Naive thymus-derived CD4-positive, alpha-beta T cell (primary cell): ENCODE results near the gene LMOD2. TPM values are rescaled to one million over a fixed set of nuclear protein-coding genes. Genes with fewer than 3 reads are reported as not detected.
"Not testable (repeated sequence)": the region's sequence is repeated elsewhere in the genome, so short reads cannot be mapped to it uniquely, and the experiment has no call there.

ENCODE experiments used
- ATAC-seq: fragments of 150-1000 bp; cut with Tn5 transposase; 2 replicates; pipeline ENCODE4 v1.10.0; 2021; ENCODE audit warnings: mild to moderate bottlenecking, moderate library complexity
- CTCF ChIA-PET: fragments of 350-600 bp; sonication (Branson Sonifier 250); formaldehyde crosslinking; loops from one replicate; lab custom pipeline; 2021; ENCODE audit warnings: antibody characterized with exemption; lab: Charles Lee
- POLR2A ChIA-PET: fragments of 350-600 bp; sonication (Branson Sonifier 250); formaldehyde crosslinking; loops from one replicate; lab custom pipeline; 2021; ENCODE audit warnings: antibody characterized with exemption, inconsistent platforms; lab: Charles Lee
- DNase-seq, 9 donors: peaks; one replicate each; pipeline versions ENCODE4 v3.0.0 to v3.0.0-alpha.2; 2020 to 2022; ENCODE audit warnings: mixed read lengths in 1 of 9
- H3K27ac ChIP-seq: one replicate; pipeline ENCODE4 v1.7.0; 2013; ENCODE audit warnings: mild to moderate bottlenecking, low read depth, low read length, moderate library complexity
- H3K27me3 ChIP-seq, 2 donors: one replicate each; pipeline ENCODE4 v1.7.0; 2013; ENCODE audit warnings: low read length in 2 of 2, mild to moderate bottlenecking in 2 of 2, moderate library complexity in 2 of 2; ENCODE audit not compliant: control insufficient read depth in 2 of 2, insufficient read depth in 2 of 2
- H3K36me3 ChIP-seq, 3 experiments: 1 replicate in 2 of 3; 2 replicates in 1 of 3; pipeline ENCODE4 v1.7.0; 2013; ENCODE audit warnings: low read length in 3 of 3, mild to moderate bottlenecking in 3 of 3, moderate library complexity in 1 of 3; ENCODE audit not compliant: insufficient read depth in 3 of 3, control insufficient read depth in 2 of 3
- H3K4me1 ChIP-seq, 2 donors: one replicate each; pipeline ENCODE4 v1.7.0; 2013; ENCODE audit warnings: low read length in 2 of 2, mild to moderate bottlenecking in 2 of 2, moderate library complexity in 1 of 2; ENCODE audit not compliant: control insufficient read depth in 2 of 2, insufficient read depth in 2 of 2
- H3K4me3 ChIP-seq: 2 replicates; pipeline ENCODE4 v1.7.0; 2013; ENCODE audit warnings: mild to moderate bottlenecking, low read length
- H3K9me3 ChIP-seq, 3 experiments: 1 replicate in 2 of 3; 2 replicates in 1 of 3; pipeline ENCODE4 v1.7.0; 2013; ENCODE audit warnings: low read length in 3 of 3; ENCODE audit not compliant: control insufficient read depth in 2 of 3
- H3K27ac Mint-ChIP-seq, 9 donors: one replicate each; pipeline ENCODE4 v1.8.0; 2020 to 2022; ENCODE audit warnings: mixed read lengths in 9 of 9, mild to moderate bottlenecking in 8 of 9, moderate library complexity in 5 of 9, inconsistent platforms in 2 of 9
- H3K27me3 Mint-ChIP-seq, 5 donors: one replicate each; pipeline ENCODE4 v1.8.0; 2021 to 2022; ENCODE audit warnings: mixed read lengths in 5 of 5, mild to moderate bottlenecking in 1 of 5
- H3K36me3 Mint-ChIP-seq, 5 donors: one replicate each; pipeline ENCODE4 v1.8.0; 2020 to 2022; ENCODE audit warnings: mixed read lengths in 5 of 5, mild to moderate bottlenecking in 3 of 5, inconsistent platforms in 1 of 5
- H3K4me1 Mint-ChIP-seq, 7 donors: one replicate each; pipeline ENCODE4 v1.8.0; 2020 to 2022; ENCODE audit warnings: mixed read lengths in 7 of 7, mild to moderate bottlenecking in 3 of 7, inconsistent platforms in 1 of 7
- H3K4me3 Mint-ChIP-seq, 10 donors: one replicate each; pipeline ENCODE4 v1.8.0; 2020 to 2022; ENCODE audit warnings: mild to moderate bottlenecking in 10 of 10, mixed read lengths in 10 of 10, moderate library complexity in 6 of 10, inconsistent platforms in 2 of 10
- H3K9me3 Mint-ChIP-seq, 11 donors: one replicate each; pipeline ENCODE4 v1.8.0; 2020 to 2022; ENCODE audit warnings: mixed read lengths in 11 of 11, mild to moderate bottlenecking in 4 of 11, inconsistent platforms in 1 of 11, moderate library complexity in 1 of 11
- intact Hi-C, 2 donors: fragments of 100-400 bp; cut with micrococcal nuclease; formaldehyde crosslinking; loops; one replicate each; pipeline ENCODE4 v1.15.1; 2023
- polyA plus RNA-seq, 2 donors: library from polyadenylated mRNA; unstranded; fragments of 300-500 nt; fragmentation: Illumina TruSeq; gene quantifications; one replicate each; pipeline ENCODE4 v1.2.3, GENCODE V29; 2021
- total RNA-seq, 6 experiments: library from RNA in 5 of 6; stranded (reverse) in 5 of 6; gene quantifications; 1 replicate in 5 of 6; 2 replicates in 1 of 6; pipeline ENCODE4 v1.2.3 and lab custom pipeline; 2021 to 2026

LMOD2 gene
- total and polyA plus RNA-seq, 7 experiments from 2014 or later = 0.13 to 0.44 TPM; not detected in 5

DNA sequence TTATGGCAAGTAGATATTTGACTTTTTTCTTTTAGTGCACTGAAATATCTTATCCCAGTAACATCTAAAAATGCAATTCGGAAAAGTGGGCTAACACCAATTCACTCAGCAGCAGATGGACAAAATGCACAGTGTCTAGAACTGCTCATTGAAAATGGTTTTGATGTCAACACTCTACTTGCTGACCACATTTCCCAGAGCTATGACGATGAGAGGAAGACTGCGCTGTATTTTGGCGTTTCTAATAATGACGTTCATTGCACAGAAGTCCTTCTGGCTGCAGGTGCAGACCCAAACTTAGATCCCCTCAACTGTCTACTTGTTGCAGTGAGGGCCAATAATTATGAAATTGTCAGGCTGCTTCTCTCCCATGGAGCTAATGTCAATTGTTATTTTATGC, 26.8 kb upstream of the LMOD2 start:
- no peaks in the 10 kb centered on the region for H3K9me3 Mint-ChIP-seq
- Histone ChIP-seq H3K4me3 (no peak overlapping the region), H3K27ac (no peak overlapping the region), H3K9me3 (no peaks in the 10 kb centered on the region), H3K36me3 (no peaks in the 10 kb centered on the region), H3K27me3 (no peaks in the 10 kb centered on the region), H3K4me1 (no peaks in the 10 kb centered on the region)
- intact Hi-C loops = no loop called here
- H3K27me3 Mint-ChIP-seq = peaks cover 4 to 15% (median 10%) of the 10 kb centered on the region in 5 donors
- no peak overlapping the region for H3K27ac Mint-ChIP-seq
- ChIA-PET POLR2A (no interaction called here), CTCF (no interaction called here)
- H3K4me3 Mint-ChIP-seq = no peak overlapping the region
- no peak for DNase-seq
- peaks cover 0 to 5% (median 0%) of the 10 kb centered on the region in 7 donors for H3K4me1 Mint-ChIP-seq
- no peaks in the 10 kb centered on the region for H3K36me3 Mint-ChIP-seq
- no peak for ATAC-seq

DNA sequence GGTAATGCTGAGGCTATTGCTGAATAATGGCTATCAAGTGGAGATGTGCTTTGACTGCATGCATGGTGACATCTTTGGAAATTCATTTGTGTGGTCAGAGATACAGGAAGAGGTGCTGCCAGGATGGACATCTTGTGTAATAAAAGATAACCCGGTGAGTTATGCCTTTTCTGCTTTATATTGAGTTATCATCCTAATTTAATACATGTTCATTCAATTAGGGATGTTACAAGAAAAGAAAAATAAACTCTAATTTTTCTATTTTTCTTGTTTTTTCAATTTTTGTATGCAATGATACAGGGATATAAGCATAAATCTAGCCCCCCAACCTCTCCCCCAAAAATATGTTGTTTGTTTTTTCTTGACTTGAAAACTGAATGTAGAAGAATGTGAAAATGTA, 26.4 kb upstream of the LMOD2 start:
- no peak for ATAC-seq
- POLR2A ChIA-PET = no interaction called here
- CTCF ChIA-PET = no interaction called here

DNA sequence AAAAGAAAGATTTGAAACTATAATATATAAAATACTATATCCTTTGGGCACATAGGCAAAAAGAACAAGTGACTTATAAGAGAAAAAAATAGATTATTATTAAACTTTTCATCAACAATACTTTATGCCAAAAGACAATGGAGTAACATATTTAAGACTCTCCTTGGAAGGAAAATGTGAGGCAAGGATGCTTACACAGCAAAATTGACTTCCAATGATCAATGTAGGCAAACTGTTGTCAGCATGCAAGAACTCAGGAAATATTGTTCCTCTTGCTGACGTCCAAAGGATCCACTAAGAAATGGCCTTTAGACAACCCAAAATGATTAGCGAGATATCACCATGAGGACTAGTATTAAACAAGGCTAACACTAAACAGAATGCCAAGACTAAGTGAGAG, 22.9 kb upstream of the LMOD2 start:
- POLR2A ChIA-PET = no interaction called here
- Histone ChIP-seq H3K36me3 (no peaks in the 10 kb centered on the region), H3K27me3 (no peaks in the 10 kb centered on the region), H3K4me1 (no peaks in the 10 kb centered on the region), H3K9me3 (no peaks in the 10 kb centered on the region), H3K4me3 (no peak overlapping the region), H3K27ac (no peak overlapping the region)
- no peaks in the 10 kb centered on the region for H3K4me1 Mint-ChIP-seq
- intact Hi-C loops = no loop called here
- no peaks in the 10 kb centered on the region for H3K9me3 Mint-ChIP-seq
- H3K36me3 Mint-ChIP-seq = no peaks in the 10 kb centered on the region
- CTCF ChIA-PET = interaction anchor here (0.7 to 1.0 kb wide), 2 partner anchors 8 to 232 kb away, joined by 3 read pairs; no protein-coding TSS in a partner anchor
- no peak for DNase-seq
- ATAC-seq = no peak
- H3K4me3 Mint-ChIP-seq = no peak overlapping the region
- H3K27me3 Mint-ChIP-seq = peaks cover 15 to 23% (median 18%) of the 10 kb centered on the region in 5 donors
- no peak overlapping the region for H3K27ac Mint-ChIP-seq

More for the DNA sequence above, 26.4 kb upstream of the LMOD2 start:
- Mint-ChIP-seq H3K9me3 (no peaks in the 10 kb centered on the region), H3K4me3 (no peak overlapping the region), H3K4me1 (peaks cover 0 to 5% (median 0%) of the 10 kb centered on the region in 7 donors), H3K27ac (no peak overlapping the region), H3K27me3 (peaks cover 4 to 15% (median 10%) of the 10 kb centered on the region in 5 donors), H3K36me3 (no peaks in the 10 kb centered on the region)
- Histone ChIP-seq H3K36me3 (no peaks in the 10 kb centered on the region), H3K27ac (no peak overlapping the region), H3K9me3 (no peaks in the 10 kb centered on the region), H3K4me3 (no peak overlapping the region), H3K4me1 (no peaks in the 10 kb centered on the region), H3K27me3 (no peaks in the 10 kb centered on the region)
- DNase-seq = no peak
- intact Hi-C loops = no loop called here

DNA sequence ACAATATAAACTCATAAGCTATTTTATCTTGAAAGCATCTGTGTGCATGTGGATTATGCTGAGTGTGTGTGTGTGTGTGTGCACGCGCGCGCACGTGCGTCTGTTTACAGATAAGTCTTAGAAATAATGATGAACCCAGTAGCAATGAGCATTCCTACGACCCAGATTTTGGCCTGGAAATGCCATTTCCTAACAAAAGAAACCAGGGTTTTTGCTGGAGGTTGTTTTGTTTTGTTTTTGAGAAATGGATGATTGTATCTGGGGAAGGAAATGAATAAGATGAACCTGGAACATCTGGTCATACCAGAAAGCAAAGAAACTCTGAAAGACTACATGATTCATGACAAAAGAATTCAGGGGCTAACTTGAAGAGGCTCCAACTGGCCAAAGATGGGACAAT, 22.1 kb upstream of the LMOD2 start:
- intact Hi-C loops = no loop called here
- DNase-seq (no peak), ATAC-seq (no peak)
- peaks cover 0 to 1% of the 10 kb centered on the region in 2 donors for H3K27me3 ChIP-seq
- ChIA-PET CTCF (interaction anchor here (1.0 kb wide), 1 partner anchor 9 kb away, joined by 3 read pairs; no protein-coding TSS in a partner anchor), POLR2A (no interaction called here)
- no peak overlapping the region for H3K4me3 ChIP-seq
- H3K27ac Mint-ChIP-seq = no peak overlapping the region
- no peaks in the 10 kb centered on the region for H3K4me1 ChIP-seq
- peaks cover 20 to 30% (median 21%) of the 10 kb centered on the region in 5 donors for H3K27me3 Mint-ChIP-seq
- no peaks in the 10 kb centered on the region for H3K9me3 Mint-ChIP-seq
- H3K36me3 Mint-ChIP-seq = no peaks in the 10 kb centered on the region
- no peaks in the 10 kb centered on the region for H3K36me3 ChIP-seq
- no peaks in the 10 kb centered on the region for H3K4me1 Mint-ChIP-seq
- H3K4me3 Mint-ChIP-seq = no peak overlapping the region
- H3K9me3 ChIP-seq = no peaks in the 10 kb centered on the region
- no peak overlapping the region for H3K27ac ChIP-seq

DNA sequence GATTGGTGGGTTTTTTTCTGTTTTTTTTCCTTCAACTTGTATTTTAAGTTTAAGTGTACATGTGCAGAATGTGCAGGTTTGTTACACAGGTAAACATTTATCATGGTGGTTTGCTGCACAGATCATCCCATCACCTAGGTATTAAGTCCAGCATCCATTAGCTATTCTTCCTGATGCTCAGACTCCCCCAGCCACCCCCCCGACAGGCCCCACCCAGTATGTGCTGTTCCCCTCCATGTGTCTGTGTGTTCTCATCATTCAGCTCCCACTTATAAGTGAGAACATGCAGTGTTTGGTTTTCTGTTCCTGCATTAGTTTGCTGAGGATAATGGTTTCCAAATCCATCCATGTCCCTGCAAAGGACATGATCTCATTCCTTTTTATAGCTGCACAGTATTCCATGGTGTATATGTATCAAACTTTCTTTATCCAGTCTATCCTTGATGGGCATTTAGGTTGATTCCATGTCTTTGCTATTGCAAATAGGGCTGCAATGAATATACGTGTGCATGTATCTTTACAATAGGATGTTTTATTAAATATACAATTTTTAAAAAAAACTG, 21.6 kb upstream of the LMOD2 start:
- H3K4me1 Mint-ChIP-seq, H3K4me3 ChIP-seq: not testable (repeated sequence)

DNA sequence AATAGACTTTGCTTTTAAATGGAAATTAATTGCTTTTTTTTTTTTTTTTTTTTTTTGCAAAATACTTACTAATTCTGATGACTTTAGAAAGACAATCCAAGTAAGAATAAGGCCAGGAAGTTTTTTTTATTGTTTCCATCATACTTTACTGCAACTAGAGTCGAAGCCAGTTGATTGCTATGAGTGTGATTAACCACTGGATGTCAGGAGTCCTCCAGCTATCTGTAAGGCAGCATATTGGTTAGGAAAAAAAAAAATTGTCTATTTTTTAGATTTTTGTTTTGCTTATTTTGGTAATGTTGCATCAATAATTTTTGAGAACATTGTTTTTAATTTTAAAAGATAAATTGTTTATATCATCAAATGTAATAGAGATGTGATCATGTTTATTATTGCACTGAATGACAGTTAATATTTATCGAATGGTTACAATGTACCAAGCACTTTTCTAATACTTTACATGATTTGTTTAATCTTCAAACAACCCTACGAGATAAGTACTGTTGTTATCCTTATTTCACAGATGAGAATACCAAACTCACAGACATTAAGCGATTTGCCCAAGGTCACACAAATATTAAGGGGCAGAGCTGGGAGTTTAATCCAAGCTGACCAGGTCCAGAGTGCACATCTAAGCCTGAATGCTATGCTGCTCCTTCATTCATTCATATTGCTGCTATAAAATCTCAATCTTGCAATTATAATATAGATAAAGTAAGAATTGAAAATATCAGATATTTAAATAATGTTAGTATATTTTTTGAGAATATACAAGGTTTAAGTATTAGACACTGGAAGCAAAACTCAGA, 19.9 kb upstream of the LMOD2 start:
- DNase-seq (peak in 1 of 9 donors; percentile 3), ATAC-seq (no peak)
- no peaks in the 10 kb centered on the region for H3K9me3 Mint-ChIP-seq
- H3K9me3 ChIP-seq = no peaks in the 10 kb centered on the region
- POLR2A ChIA-PET = no interaction called here
- H3K27me3 ChIP-seq = peaks cover 0 to 4% of the 10 kb centered on the region in 2 donors
- intact Hi-C loops = loop anchor here (1.0 to 5.0 kb wide), 3 partner anchors 230 to 1222 kb away; no protein-coding TSS in a partner anchor
- no peak overlapping the region for H3K27ac ChIP-seq
- H3K4me3 ChIP-seq = no peak overlapping the region
- no peaks in the 10 kb centered on the region for H3K4me1 Mint-ChIP-seq
- H3K4me3 Mint-ChIP-seq = no peak overlapping the region
- CTCF ChIA-PET = no interaction called here
- H3K27me3 Mint-ChIP-seq = peaks cover 19 to 31% (median 26%) of the 10 kb centered on the region in 5 donors
- no peaks in the 10 kb centered on the region for H3K4me1 ChIP-seq
- H3K36me3 Mint-ChIP-seq = no peaks in the 10 kb centered on the region
- no peak overlapping the region for H3K27ac Mint-ChIP-seq
- no peaks in the 10 kb centered on the region for H3K36me3 ChIP-seq

More for the DNA sequence above, 21.6 kb upstream of the LMOD2 start:
- H3K36me3 Mint-ChIP-seq, H3K36me3 ChIP-seq, H3K27ac Mint-ChIP-seq, H3K4me3 Mint-ChIP-seq, H3K4me1 ChIP-seq, H3K27me3 ChIP-seq, H3K9me3 ChIP-seq, POLR2A ChIA-PET, ATAC-seq, intact Hi-C loops, DNase-seq, H3K27ac ChIP-seq, H3K9me3 Mint-ChIP-seq: not testable (repeated sequence)
- H3K27me3 Mint-ChIP-seq = peaks cover 21 to 29% (median 23%) of the 10 kb centered on the region in 5 donors
- CTCF ChIA-PET = interaction anchor here (1.0 kb wide), 1 partner anchor 9 kb away, joined by 3 read pairs; no protein-coding TSS in a partner anchor
